Activated T-helper 1 cell treated with Interleukin-2 at 50 U/mL for 16 hours (primary cell): ENCODE results near the gene NEK1.
A peak's percentile ranks its signal among the peaks of the same experiment; 100 is the strongest.

Experiments
- DNase-seq: peaks from one replicate; pipeline ENCODE4 v3.0.0-alpha.2; 2020; ENCODE audit warnings: low read depth

The NEK1 gene

GRCh38 chr4:169418846-169419245 lies 193.5 kb downstream of the NEK1 start:
- no peak for DNase-seq

GRCh38 chr4:169417629-169418282 lies 194.6 kb downstream of the NEK1 start:
- DNase-seq: no peak

- DNase-seq: no peak
These were observed 195.4 kb downstream of the NEK1 start for GRCh38 chr4:169416997-169417396.

GRCh38 chr4:169416461-169416860 lies 195.9 kb downstream of the NEK1 start:
- no peak for DNase-seq

- DNase-seq: no peak
These were observed 197.5 kb downstream of the NEK1 start for GRCh38 chr4:169414913-169415312.

GRCh38 chr4:169412046-169412445 lies 200.3 kb downstream of the NEK1 start:
- DNase-seq: no peak

- peak; percentile 24 for DNase-seq
These were observed 201.3 kb downstream of the NEK1 start for GRCh38 chr4:169410839-169411770.

- no peak for DNase-seq
These were observed 205.1 kb downstream of the NEK1 start for GRCh38 chr4:169407217-169407845.

GRCh38 chr4:169404960-169405359 lies 207.4 kb downstream of the NEK1 start:
- no peak for DNase-seq

GRCh38 chr4:169400832-169401231 lies 211.6 kb downstream of the NEK1 start:
- DNase-seq: no peak

- DNase-seq: no peak
These were observed 212.2 kb downstream of the NEK1 start for GRCh38 chr4:169399976-169400767.

GRCh38 chr4:169398316-169398715 lies 214.1 kb downstream of the NEK1 start:
- DNase-seq: no peak

GRCh38 chr4:169397762-169398161 lies 214.6 kb downstream of the NEK1 start:
- DNase-seq: no peak

- no peak for DNase-seq
These were observed 227.0 kb downstream of the NEK1 start for GRCh38 chr4:169385376-169385775.

- DNase-seq: no peak
These were observed 227.6 kb downstream of the NEK1 start for GRCh38 chr4:169384779-169385178.

GRCh38 chr4:169383724-169384123 lies 228.7 kb downstream of the NEK1 start:
- DNase-seq: no peak

- no peak for DNase-seq
These were observed 232.7 kb downstream of the NEK1 start for GRCh38 chr4:169379688-169380087.

GRCh38 chr4:169377367-169377766 lies 235.0 kb downstream of the NEK1 start:
- no peak for DNase-seq

- DNase-seq: no peak
These were observed 236.0 kb downstream of the NEK1 start for GRCh38 chr4:169376421-169376820.

- no peak for DNase-seq
These were observed 239.6 kb downstream of the NEK1 start for GRCh38 chr4:169372791-169373190.

- no peak for DNase-seq
These were observed 242.7 kb downstream of the NEK1 start for GRCh38 chr4:169369634-169370033.

- no peak for DNase-seq
These were observed 244.6 kb downstream of the NEK1 start for GRCh38 chr4:169367826-169368225.
